HuH-7 (cell line): ENCODE results near the gene TOP3B.
A peak's percentile ranks its signal among the peaks of the same experiment; 100 is the strongest.
"Not testable (repeated sequence)": the region's sequence is repeated elsewhere in the genome, so short reads cannot be mapped to it uniquely, and the experiment has no call there.

Experiments
- DNase-seq: peaks from one replicate; pipeline ENCODE4 v3.0.0; 2011; ENCODE audit warnings: low spot score

Gene TOP3B

DNA sequence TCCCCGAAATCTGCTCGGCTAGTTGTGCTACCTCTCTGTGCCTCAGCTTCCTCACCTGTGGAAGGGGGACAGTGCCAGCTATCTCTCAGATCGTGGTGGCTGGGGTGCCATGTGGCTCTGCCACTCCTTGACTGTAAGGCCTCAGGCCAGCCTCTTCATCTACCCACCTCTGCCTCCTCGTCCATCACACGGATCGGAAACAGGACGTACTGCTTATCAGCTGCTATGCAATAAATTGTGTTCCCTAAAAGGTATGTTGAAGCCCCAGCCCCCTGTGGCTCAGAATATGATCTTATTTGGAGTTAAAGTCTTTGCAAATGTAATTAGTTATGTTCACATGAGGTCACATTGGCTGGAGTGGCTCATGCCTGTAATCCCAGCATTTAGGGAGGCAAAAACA, 37.7 kb downstream of the TOP3B start:
- DNase-seq, result no peak

GRCh38 chr22:21943571-21944448, 38.8 kb downstream of the TOP3B start:
- no peak for DNase-seq

- DNase-seq, result no peak
These were observed 39.9 kb downstream of the TOP3B start for GRCh38 chr22:21942407-21943343.

GRCh38 chr22:21941921-21942320, 40.7 kb downstream of the TOP3B start:
- no peak for DNase-seq

DNA sequence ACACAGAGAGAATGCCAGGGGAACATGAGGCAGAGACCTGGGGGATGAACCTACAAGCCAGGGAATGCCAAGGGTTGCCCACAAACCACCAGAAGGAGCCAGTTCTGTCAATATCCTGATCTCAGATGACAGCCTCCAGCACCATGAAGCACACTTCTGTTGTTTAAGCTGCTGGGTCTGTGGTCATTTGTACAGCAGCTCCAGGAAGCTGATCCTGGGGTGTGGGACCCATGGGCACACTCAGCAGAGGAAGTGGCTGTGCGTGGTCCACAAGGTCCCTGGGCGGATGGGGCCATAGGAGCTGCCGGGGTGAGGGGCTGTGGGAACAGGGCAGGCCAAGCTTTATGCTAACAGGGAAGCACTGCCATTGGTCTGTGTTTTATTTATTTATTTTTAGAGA, 42.1 kb downstream of the TOP3B start:
- DNase-seq, result no peak

DNA sequence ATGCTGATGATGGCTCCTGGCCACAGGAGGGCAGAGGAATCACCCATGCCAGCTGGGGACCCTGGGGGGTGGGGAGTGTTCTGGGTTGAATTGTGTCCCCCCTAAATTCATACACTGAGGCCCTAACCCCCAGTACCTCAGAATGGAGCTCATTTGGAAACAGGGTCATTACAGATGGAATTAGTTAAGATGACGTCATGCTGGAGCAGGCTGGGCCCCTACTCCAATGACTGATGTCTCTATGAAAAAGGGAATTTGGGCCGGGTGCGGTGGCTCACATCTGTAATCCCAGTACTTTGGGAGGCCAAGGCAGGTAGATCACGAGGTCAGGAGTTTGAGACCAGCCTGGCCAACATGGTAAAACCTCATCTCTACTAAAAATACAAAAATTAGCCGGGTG, 42.7 kb downstream of the TOP3B start:
- DNase-seq, result not testable (repeated sequence)

DNA sequence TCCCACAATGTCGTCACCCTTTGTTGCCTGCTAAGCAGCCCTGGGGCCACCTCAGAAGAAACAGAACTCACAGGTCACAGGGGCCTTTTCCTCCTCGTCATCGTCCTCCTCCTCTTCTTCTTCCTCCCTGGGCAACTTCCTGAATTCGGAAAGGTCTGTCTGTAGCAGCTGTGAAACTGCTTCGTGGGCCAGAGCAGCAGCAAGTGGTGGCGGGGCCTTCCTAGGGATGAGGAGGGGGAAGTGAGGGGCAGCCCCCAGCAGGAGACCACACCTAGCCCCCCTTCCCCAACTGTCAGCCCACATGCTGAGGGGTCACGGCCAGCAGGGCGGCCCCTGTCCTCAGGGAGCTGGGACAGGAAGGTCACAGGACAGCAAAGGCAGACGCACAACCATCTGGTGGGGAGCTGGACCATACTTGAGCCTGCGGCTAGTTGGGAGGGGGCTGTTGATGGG, 43.1 kb downstream of the TOP3B start:
- DNase-seq, result no peak

DNA sequence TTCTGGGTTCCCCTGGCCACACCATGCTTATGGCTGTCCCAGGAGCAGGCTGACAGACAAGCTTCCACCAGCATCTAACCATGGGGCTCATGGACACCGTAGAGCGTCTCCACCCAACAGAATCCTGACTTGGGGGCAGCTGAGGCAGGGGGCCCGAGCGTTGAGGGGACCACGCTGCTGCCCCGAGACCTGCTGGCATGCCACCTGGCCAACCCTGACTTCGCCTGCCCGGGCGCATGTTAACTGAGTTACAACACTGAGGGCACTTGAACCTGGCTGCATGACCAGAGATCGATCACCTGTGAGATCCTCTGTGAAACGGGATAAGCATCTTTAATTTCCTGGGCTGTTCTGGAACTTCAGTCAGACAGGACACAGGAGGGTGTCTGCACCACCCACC, 43.7 kb downstream of the TOP3B start:
- no peak for DNase-seq

DNA sequence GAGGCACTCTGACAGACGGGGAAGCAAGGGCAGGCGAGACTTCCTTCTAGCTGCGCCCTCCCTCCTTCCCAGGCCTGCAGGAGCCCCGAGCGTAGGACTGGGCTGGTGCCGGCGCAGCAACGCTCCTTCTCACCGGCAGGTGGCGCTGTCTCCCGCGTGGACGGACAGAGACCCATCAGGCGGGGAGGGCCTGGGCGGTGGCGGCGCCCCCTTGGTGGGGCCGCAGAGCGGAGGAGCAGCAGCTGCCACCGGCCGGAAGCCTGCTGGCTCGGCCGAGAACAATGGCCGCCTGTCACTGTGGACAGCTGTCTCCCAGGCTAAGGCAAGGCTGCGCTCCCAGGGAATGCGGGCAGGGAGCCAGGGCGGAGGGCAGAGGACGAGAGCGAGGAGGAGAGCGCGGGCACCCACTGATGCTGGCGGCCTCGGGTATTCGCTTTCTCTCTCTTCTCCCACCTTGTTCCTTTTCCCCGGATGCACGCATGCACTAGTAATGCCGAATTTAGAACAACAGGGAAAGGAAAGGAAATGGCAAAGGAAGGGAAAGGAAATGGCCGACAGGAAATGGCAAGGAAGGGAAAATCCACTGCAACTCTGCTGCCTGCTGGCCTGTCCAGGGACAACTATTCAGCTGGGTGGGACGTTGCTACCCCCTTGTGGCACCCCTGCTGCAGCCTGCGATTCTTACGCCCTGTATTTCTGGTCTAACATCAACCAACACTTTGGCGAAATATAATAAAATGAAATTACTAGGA, 44.3 kb downstream of the TOP3B start:
- DNase-seq, result peak; percentile 97

GRCh38 chr22:21937821-21938070, 44.8 kb downstream of the TOP3B start:
- no peak for DNase-seq

- DNase-seq, result no peak
These were observed 45.4 kb downstream of the TOP3B start for GRCh38 chr22:21937041-21937820.

DNA sequence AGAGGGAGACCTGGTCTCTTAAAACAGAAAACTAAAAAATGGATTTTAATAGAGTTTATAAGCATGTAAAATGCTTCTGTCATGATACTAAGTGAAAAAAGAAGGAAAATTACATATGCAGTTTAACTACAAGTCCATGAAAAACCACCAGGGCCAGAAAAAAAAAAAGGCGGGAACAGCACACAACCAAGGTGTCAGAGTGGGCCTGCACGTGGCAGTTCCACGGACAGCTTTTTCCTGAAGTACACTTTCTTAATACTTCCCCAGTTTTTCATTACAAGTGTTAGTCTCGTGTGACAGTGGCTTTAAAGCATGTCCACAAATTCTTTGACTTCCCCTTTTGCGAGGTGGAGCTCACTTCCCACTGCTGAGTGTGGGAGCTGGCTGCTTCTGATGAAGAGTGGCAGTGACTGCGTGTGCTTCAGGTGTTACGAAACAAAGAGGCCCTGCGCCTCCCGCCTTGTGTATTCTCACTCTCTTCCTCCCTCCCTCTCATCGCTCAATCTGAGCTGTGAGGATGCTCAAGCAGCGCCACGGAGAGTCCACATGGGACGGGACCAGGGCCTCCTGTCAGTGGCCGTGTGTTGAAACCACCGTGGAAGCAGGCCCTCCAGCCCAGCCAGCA, 46.3 kb downstream of the TOP3B start:
- DNase-seq, result no peak

- no peak for DNase-seq
These were observed 48.7 kb downstream of the TOP3B start for GRCh38 chr22:21933910-21934309.

GRCh38 chr22:21933413-21933812, 49.2 kb downstream of the TOP3B start:
- DNase-seq, result no peak

DNA sequence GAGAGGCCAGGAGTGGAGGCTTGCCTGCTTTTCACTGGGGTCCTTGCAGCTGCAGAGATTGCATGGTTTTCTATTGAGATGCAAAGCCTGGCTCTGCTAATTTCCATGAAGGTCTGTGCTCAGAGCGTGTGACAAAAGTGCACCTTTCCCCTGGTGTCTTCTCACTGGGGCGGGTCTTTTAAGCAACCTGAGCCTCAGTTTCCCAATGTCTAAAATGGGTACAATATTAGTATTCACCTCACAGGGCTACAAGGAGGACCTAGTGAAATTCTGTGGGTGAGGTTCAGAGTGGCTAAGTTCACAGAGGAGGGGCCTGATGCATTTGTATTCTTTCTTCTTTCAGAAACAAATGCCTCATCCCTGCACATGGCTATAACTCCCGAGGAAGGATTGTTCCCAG, 50.2 kb downstream of the TOP3B start:
- DNase-seq, result no peak

DNA sequence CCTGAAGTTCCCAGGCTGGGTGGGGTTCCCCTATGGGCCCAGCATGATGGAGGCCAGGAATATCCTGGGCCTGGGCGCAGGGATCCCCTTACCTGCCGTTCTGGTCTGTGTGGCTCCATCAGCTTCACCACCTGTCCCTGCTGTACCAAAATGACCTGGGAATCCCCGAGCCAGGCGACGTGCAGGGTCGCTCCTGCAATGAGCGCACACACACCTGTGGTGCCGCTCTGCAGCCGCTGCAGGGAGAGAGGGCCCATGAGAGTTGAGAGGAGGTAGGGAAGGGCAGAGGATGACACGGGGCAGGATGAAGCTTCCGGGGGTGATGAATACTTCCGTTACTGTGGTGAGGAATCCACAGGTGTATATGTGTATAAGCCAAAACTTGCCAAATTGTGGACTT, 51.5 kb downstream of the TOP3B start:
- DNase-seq, result no peak

DNA sequence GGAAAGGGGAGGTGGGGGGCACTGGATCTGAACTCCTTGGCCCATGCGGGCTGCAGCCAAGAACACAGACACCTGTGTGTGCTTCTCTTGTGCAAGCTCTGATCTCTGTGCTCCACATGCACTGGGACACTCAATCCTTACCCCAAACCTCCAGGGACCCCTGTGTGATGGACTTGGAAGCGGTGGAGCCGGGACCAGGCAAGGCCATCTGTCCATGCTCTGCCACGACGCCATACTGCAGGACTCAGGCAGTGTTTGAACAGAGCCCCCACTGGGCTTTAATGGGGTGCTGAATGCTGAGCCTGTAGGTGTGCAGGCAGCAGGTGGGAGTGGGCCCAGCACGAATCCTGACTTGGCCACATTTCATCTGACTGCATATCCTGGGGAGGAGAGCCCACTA, 53.3 kb downstream of the TOP3B start:
- no peak for DNase-seq

GRCh38 chr22:21928048-21928447, 54.5 kb downstream of the TOP3B start:
- DNase-seq, result no peak

- no peak for DNase-seq
These were observed 55.3 kb downstream of the TOP3B start for GRCh38 chr22:21927174-21927823.

GRCh38 chr22:21926728-21927127, 55.9 kb downstream of the TOP3B start:
- no peak for DNase-seq

- no peak for DNase-seq
These were observed 59.4 kb downstream of the TOP3B start for GRCh38 chr22:21923163-21923561.
